Sigmoid colon (tissue), 7 donors: ENCODE data around the gene GPC6. TPM values are rescaled to one million over a fixed set of nuclear protein-coding genes. Genes with fewer than 3 reads are reported as not detected.

ENCODE experiments used
- DNase-seq: peaks from one replicate; pipeline ENCODE4 v3.0.0-alpha.2; 2019
- H3K27ac ChIP-seq, 4 donors: fragments of 200-600 bp; sonication (generic); one replicate each; pipeline ENCODE4 v1.5.1; 2016 to 2019; ENCODE audit warnings: mild to moderate bottlenecking in 1 of 4
- H3K27me3 ChIP-seq, 3 donors: fragments of 200-600 bp; sonication (generic); one replicate each; pipeline ENCODE4 v1.5.1; 2019; ENCODE audit warnings: mild to moderate bottlenecking in 1 of 3
- H3K36me3 ChIP-seq, 4 donors: fragments of 200-600 bp; sonication (generic); one replicate each; pipeline ENCODE4 v1.5.1; 2016 to 2019
- H3K4me1 ChIP-seq, 4 donors: fragments of 200-600 bp; sonication (generic); one replicate each; pipeline ENCODE4 v1.5.1; 2017 to 2019
- H3K4me3 ChIP-seq, 4 donors: fragments of 200-600 bp; sonication (generic); one replicate each; pipeline ENCODE4 v1.5.1; 2017 to 2019; ENCODE audit warnings: mild to moderate bottlenecking in 2 of 4, moderate library complexity in 1 of 4
- H3K9me3 ChIP-seq, 4 donors: fragments of 200-600 bp in 3 of 4; sonication (generic) in 3 of 4; one replicate each; pipeline versions ENCODE4 v1.5.1 to v1.6.1; 2013 to 2019
- CTCF ChIP-seq, 4 experiments: fragments of 450-650 bp in 3 of 4; fragments of 200-600 bp in 1 of 4; IDR thresholded peaks; one replicate each; pipeline ENCODE4 v1.5.1; 2016 to 2019; ENCODE audit warnings: antibody characterized with exemption in 4 of 4, mild to moderate bottlenecking in 3 of 4, moderate library complexity in 2 of 4
- EP300 ChIP-seq, 4 donors: sonication (generic); formaldehyde crosslinking; IDR thresholded peaks; one replicate each; pipeline ENCODE4 v1.6.1; 2017; ENCODE audit warnings: antibody characterized with exemption in 4 of 4
- POLR2A ChIP-seq, 2 donors: fragments of 450-650 bp; IDR thresholded peaks; one replicate each; pipeline ENCODE4 v1.6.1; 2016; ENCODE audit warnings: antibody characterized with exemption in 2 of 2, mild to moderate bottlenecking in 2 of 2, moderate library complexity in 2 of 2
- POLR2AphosphoS5 ChIP-seq, 4 donors: sonication (generic); formaldehyde crosslinking; IDR thresholded peaks; one replicate each; pipeline ENCODE4 v1.6.1; 2017; ENCODE audit warnings: antibody characterized with exemption in 4 of 4
- WGBS, 2 donors: extraction: QIAGEN DNeasy Blood & Tissue Kit; methylation state at CpG; one replicate each; pipeline ENCODE4 v1.1.7; 2013; 5-methylcytosine and 5-hydroxymethylcytosine counted together
- intact Hi-C: fragments of 100-400 bp; cut with DNase I; formaldehyde crosslinking; loops from one replicate; pipeline ENCODE4 v1.15.1; 2023
- polyA plus RNA-seq, 3 donors: library from polyadenylated mRNA; stranded (reverse); fragments of 200-250 nt; gene quantifications; one replicate each; pipeline ENCODE4 v1.2.3, GENCODE V29; 2013
- total RNA-seq, 4 donors: library from RNA; depleted of rRNA; stranded (reverse); fragments of >200 nt; gene quantifications; one replicate each; pipeline ENCODE4 v1.1.0, GENCODE V29; 2016
- donor health status: healthy with polysubstance abuse.
- donor health status: Bipolar disorder and iron deficiency.
- donor health status: healthy.

The GPC6 gene
- total and polyA plus RNA-seq, 7 donors = 0.23 to 27.5 (median 14.4) TPM

- Histone ChIP-seq H3K36me3 (no peaks in the 10 kb centered on the region), H3K27ac (no peak overlapping the region), H3K27me3 (no peaks in the 10 kb centered on the region), H3K4me3 (no peak overlapping the region), H3K4me1 (no peaks in the 10 kb centered on the region), H3K9me3 (no peaks in the 10 kb centered on the region)
- no peak for DNase-seq
- intact Hi-C loops = no loop called here
- no peak for TF ChIP-seq POLR2A (IDR thresholded peaks at IDR 0.05)
- no peak for TF ChIP-seq POLR2AphosphoS5 (IDR thresholded peaks at IDR 0.05)
- no peak for TF ChIP-seq EP300 (IDR thresholded peaks at IDR 0.05)
- TF ChIP-seq CTCF (IDR thresholded peaks at IDR 0.05) = no peak
- 86 to 92% methylated on average over 1 of the region's 1 CpG for WGBS, 2 donors
These were observed 10.5 kb upstream of the GPC6 start for GRCh38 chr13:93216122-93216521.

GRCh38 chr13:93217721-93218261, 8.8 kb upstream of the GPC6 start:
- Histone ChIP-seq H3K36me3 (no peaks in the 10 kb centered on the region), H3K27me3 (no peaks in the 10 kb centered on the region), H3K9me3 (no peaks in the 10 kb centered on the region), H3K27ac (no peak overlapping the region), H3K4me3 (no peak overlapping the region), H3K4me1 (no peaks in the 10 kb centered on the region)
- intact Hi-C loops = no loop called here
- WGBS, 2 donors = 73 to 77% methylated on average over 6 of the region's 6 CpGs
- TF ChIP-seq POLR2AphosphoS5 (IDR thresholded peaks at IDR 0.05) = no peak
- TF ChIP-seq POLR2A (IDR thresholded peaks at IDR 0.05) = no peak
- no peak for TF ChIP-seq EP300 (IDR thresholded peaks at IDR 0.05)
- no peak for TF ChIP-seq CTCF (IDR thresholded peaks at IDR 0.05)
- no peak for DNase-seq

- no peak for DNase-seq
- Histone ChIP-seq H3K4me1 (no peaks in the 10 kb centered on the region), H3K9me3 (no peaks in the 10 kb centered on the region), H3K36me3 (no peaks in the 10 kb centered on the region), H3K27ac (no peak overlapping the region), H3K4me3 (no peak overlapping the region), H3K27me3 (no peaks in the 10 kb centered on the region)
- WGBS, 2 donors = 68 to 90% methylated on average over 3 of the region's 3 CpGs
- intact Hi-C loops = no loop called here
- no peak for TF ChIP-seq EP300 (IDR thresholded peaks at IDR 0.05)
- TF ChIP-seq CTCF (IDR thresholded peaks at IDR 0.05) = no peak
- no peak for TF ChIP-seq POLR2AphosphoS5 (IDR thresholded peaks at IDR 0.05)
- TF ChIP-seq POLR2A (IDR thresholded peaks at IDR 0.05) = no peak
These were observed 8.0 kb upstream of the GPC6 start for GRCh38 chr13:93218583-93218982.

GRCh38 chr13:93220073-93220472, 6.5 kb upstream of the GPC6 start:
- H3K36me3 ChIP-seq = no peaks in the 10 kb centered on the region
- H3K27me3 ChIP-seq = no peaks in the 10 kb centered on the region
- no peak overlapping the region for H3K4me3 ChIP-seq
- WGBS, 2 donors = 54 to 59% methylated on average over 3 of the region's 3 CpGs
- DNase-seq = no peak
- no peak for TF ChIP-seq POLR2AphosphoS5 (IDR thresholded peaks at IDR 0.05)
- no peak for TF ChIP-seq EP300 (IDR thresholded peaks at IDR 0.05)
- TF ChIP-seq POLR2A (IDR thresholded peaks at IDR 0.05) = no peak
- TF ChIP-seq CTCF (IDR thresholded peaks at IDR 0.05) = no peak
- intact Hi-C loops = no loop called here
- H3K9me3 ChIP-seq = no peaks in the 10 kb centered on the region
- no peak overlapping the region for H3K27ac ChIP-seq
- no peaks in the 10 kb centered on the region for H3K4me1 ChIP-seq

- Histone ChIP-seq H3K36me3 (no peaks in the 10 kb centered on the region), H3K4me3 (no peak overlapping the region), H3K9me3 (no peaks in the 10 kb centered on the region), H3K4me1 (peaks cover 0 to 14% (median 5%) of the 10 kb centered on the region in 4 donors), H3K27ac (no peak overlapping the region), H3K27me3 (peaks cover 0 to 18% (median 0%) of the 10 kb centered on the region in 3 donors)
- TF ChIP-seq EP300 (IDR thresholded peaks at IDR 0.05) (no peak), CTCF (IDR thresholded peaks at IDR 0.05) (no peak), POLR2A (IDR thresholded peaks at IDR 0.05) (no peak), POLR2AphosphoS5 (IDR thresholded peaks at IDR 0.05) (no peak)
- intact Hi-C loops = no loop called here
- no peak for DNase-seq
- 89 to 90% methylated on average over 4 of the region's 4 CpGs for WGBS, 2 donors
These were observed 3.6 kb upstream of the GPC6 start for GRCh38 chr13:93222976-93223375.
